NT2/D1 (cell line): ENCODE measurements around the gene TMEM121B.

Experiments
- SUZ12 ChIP-seq: IDR thresholded peaks from 2 replicates; pipeline ENCODE4 v1.6.1; 2011; ENCODE audit not compliant: insufficient read length, insufficient read depth; ENCODE audit errors: extremely low read depth
- YY1 ChIP-seq: IDR thresholded peaks from 2 replicates; pipeline ENCODE4 v1.6.1; 2011; ENCODE audit not compliant: insufficient read length, insufficient read depth
- ZNF274 ChIP-seq: IDR thresholded peaks from 2 replicates; pipeline ENCODE4 v1.6.1; 2011; ENCODE audit warnings: mild to moderate bottlenecking, low read depth, low read length

DNA sequence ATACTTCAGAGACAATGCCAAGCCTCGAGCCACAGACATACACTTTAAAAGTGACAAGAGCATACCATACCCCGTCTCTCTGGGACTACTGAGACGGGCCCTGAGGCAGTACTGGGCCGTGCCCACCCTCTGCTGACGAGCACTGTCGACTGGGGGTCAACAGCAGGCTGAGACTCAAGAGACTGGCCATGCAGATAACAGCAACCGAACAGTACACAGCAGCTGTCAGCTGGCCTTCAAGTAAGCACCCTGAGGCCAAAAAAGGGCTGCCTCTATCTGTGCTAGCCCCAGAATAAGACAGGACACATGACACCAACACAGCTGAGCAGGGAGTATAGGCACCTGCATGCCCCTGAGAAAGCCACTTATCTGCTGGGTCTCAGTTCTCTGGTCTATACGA lies 18.9 kb upstream of the TMEM121B start:
- TF ChIP-seq SUZ12 (no peak), ZNF274 (no peak), YY1 (no peak)
